Heart right ventricle (tissue), 16 donors: ENCODE data around the gene SPARCL1. TPM values are rescaled to one million over a fixed set of nuclear protein-coding genes. Genes with fewer than 3 reads are reported as not detected.

Experiments used
- ATAC-seq, 8 donors: fragments of 200-7000 bp; cut with Tn5 transposase; one replicate each; pipeline ENCODE4 v1.9.1; 2020; ENCODE audit warnings: mild to moderate bottlenecking in 8 of 8, moderate library complexity in 8 of 8, moderate number of reproducible peaks in 1 of 8
- DNase-seq, 2 donors: peaks; one replicate each; pipeline ENCODE4 v3.0.0-alpha.2; 2020
- H3K27ac ChIP-seq, 10 donors: fragments of 200-600 bp; sonication (generic) in 2 of 10; one replicate each; pipeline versions ENCODE4 v1.5.0 to v1.8.0; 2020 to 2022; ENCODE audit warnings: mild to moderate bottlenecking in 3 of 10
- H3K27me3 ChIP-seq, 7 donors: fragments of 200-600 bp; one replicate each; pipeline ENCODE4 v1.8.0; 2021 to 2022; ENCODE audit warnings: mild to moderate bottlenecking in 2 of 7
- H3K36me3 ChIP-seq, 9 donors: fragments of 200-600 bp; sonication (generic) in 1 of 9; one replicate each; pipeline versions ENCODE4 v1.5.0 to v1.8.0; 2020 to 2022; ENCODE audit warnings: mild to moderate bottlenecking in 2 of 9
- H3K4me1 ChIP-seq, 9 donors: fragments of 200-600 bp; sonication (generic) in 1 of 9; one replicate each; pipeline versions ENCODE4 v1.5.0 to v1.8.0; 2020 to 2022; ENCODE audit warnings: mild to moderate bottlenecking in 4 of 9
- H3K4me3 ChIP-seq, 10 donors: fragments of 200-600 bp; sonication (generic) in 2 of 10; one replicate each; pipeline versions ENCODE4 v1.5.0 to v1.8.0; 2020 to 2022; ENCODE audit warnings: mild to moderate bottlenecking in 7 of 10, moderate library complexity in 2 of 10
- H3K9me3 ChIP-seq, 11 donors: fragments of 200-600 bp in 10 of 11; sonication (generic) in 2 of 11; one replicate each; pipeline versions ENCODE4 v1.5.0 to v1.8.0; 2013 to 2022; ENCODE audit warnings: mild to moderate bottlenecking in 2 of 11, control low read depth in 1 of 11, moderate library complexity in 1 of 11
- WGBS, 2 donors: extraction: QIAGEN DNeasy Blood & Tissue Kit; methylation state at CpG; one replicate each; pipeline ENCODE4 v1.1.7; 2013; ENCODE audit warnings: inconsistent platforms in 1 of 2; 5-methylcytosine and 5-hydroxymethylcytosine counted together
- intact Hi-C, 10 donors: fragments of 100-400 bp; cut with DNase I; formaldehyde crosslinking; loops; one replicate each; pipeline versions ENCODE4 v1.11.1 to v1.14.2; 2022
- polyA plus RNA-seq, 2 donors: library from polyadenylated mRNA; stranded (reverse); fragments of 200-250 nt; gene quantifications; one replicate each; pipeline ENCODE4 v1.2.3, GENCODE V29; 2013
- total RNA-seq, 10 donors: library from RNA; stranded (reverse); fragmentation: NEBNext Ultra II Directional in 3 of 10; extraction: Animal tissue kit (Norgen Biotek cat#: 25700) in 3 of 10; gene quantifications; one replicate each; pipeline versions ENCODE4 v1.2.1 to v1.2.4, GENCODE V29; 2021 to 2023
- TF ChIP-seq, protein P1 (sequence below), 9 donors: fragments of 200-600 bp; sonication (generic) in 2 of 9; IDR thresholded peaks; one replicate each; pipeline versions ENCODE4 v1.5.0 to v1.8.0; 2021 to 2022; ENCODE audit warnings: antibody characterized with exemption in 9 of 9, mild to moderate bottlenecking in 5 of 9, moderate library complexity in 1 of 9
- donor health status: Arrhythmogenic right ventricular cardiomyopathy.
- donor health status: ischemic (EF 13 %, LVEDD 7.1; RV severe dilation, severe dysfunction).
- donor health status: healthy with polysubstance abuse.
- donor health status: DM: no; HTN: yes; CAD: no.
- donor health status: DM: no; HTN: no; CAD: no.
- donor health status: ischemic (EF 25% LVEDD 6.9; RV normal size, moderate dysfunction).
- donor health status: ischemic (EF 25% LVEDD 5.7; RV mildly dilated, moderate dysfunction).
- donor health status: healthy.
- donor health status: DM: yes; HTN: yes; CAD: no.
- donor health status: Ischemic cardiomyopathy.
- donor health status: ischemic (EF 35%, LVEDD 5.7; RV mildly dilated, moderate dysfunction).
- donor health status: nonischemic (EF 11% LVEDD 7.7; RV severe dilation, severe dysfunction).
- donor health status: DM: yes; HTN: yes; CAD: no.
- donor health status: PGD.
- donor health status: ischemic (EF 29% LVEDD 5.4; RV normal size, mild dysfunction).
- donor health status: nonischemic (EF 23%, LVEDD 6.1; RV moderate dilation, normal function).

SPARCL1 gene
- total and polyA plus RNA-seq, 12 donors, result 131 to 553 (median 232) TPM

DNA sequence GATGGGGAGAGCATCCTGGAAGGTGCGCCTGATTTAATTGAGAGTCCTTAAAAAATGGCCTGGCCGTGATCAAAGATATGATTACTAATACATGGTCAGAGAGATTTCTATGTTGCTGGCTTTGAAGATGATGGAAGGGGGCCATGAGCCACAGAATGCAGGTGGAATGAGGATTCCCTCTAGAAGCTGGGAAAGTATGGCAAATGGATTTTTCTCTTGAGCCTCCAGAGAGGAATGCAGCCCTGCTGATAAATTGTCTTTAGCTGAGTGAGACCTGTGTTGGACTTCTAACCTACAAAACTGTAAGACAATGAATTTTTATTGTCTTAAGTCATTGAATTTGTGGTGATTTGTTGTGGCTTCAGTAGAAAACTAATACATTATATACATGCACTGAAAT lies 99.1 kb downstream of the SPARCL1 start:
- Histone ChIP-seq H3K4me3 (no peak overlapping the region), H3K27me3 (no peaks in the 10 kb centered on the region), H3K36me3 (peaks cover 0 to 5% (median 0%) of the 10 kb centered on the region in 9 donors), H3K27ac (no peak overlapping the region), H3K9me3 (no peaks in the 10 kb centered on the region), H3K4me1 (peaks cover 0 to 28% (median 8%) of the 10 kb centered on the region in 9 donors)
- no peak for ATAC-seq
- no peak for DNase-seq
- TF ChIP-seq, protein P1, sequence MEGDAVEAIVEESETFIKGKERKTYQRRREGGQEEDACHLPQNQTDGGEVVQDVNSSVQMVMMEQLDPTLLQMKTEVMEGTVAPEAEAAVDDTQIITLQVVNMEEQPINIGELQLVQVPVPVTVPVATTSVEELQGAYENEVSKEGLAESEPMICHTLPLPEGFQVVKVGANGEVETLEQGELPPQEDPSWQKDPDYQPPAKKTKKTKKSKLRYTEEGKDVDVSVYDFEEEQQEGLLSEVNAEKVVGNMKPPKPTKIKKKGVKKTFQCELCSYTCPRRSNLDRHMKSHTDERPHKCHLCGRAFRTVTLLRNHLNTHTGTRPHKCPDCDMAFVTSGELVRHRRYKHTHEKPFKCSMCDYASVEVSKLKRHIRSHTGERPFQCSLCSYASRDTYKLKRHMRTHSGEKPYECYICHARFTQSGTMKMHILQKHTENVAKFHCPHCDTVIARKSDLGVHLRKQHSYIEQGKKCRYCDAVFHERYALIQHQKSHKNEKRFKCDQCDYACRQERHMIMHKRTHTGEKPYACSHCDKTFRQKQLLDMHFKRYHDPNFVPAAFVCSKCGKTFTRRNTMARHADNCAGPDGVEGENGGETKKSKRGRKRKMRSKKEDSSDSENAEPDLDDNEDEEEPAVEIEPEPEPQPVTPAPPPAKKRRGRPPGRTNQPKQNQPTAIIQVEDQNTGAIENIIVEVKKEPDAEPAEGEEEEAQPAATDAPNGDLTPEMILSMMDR (IDR thresholded peaks at IDR 0.05), result no peak
- intact Hi-C loops, result no loop called here
- 94 to 95% methylated on average over 2 of the region's 2 CpGs for WGBS, 2 donors

DNA sequence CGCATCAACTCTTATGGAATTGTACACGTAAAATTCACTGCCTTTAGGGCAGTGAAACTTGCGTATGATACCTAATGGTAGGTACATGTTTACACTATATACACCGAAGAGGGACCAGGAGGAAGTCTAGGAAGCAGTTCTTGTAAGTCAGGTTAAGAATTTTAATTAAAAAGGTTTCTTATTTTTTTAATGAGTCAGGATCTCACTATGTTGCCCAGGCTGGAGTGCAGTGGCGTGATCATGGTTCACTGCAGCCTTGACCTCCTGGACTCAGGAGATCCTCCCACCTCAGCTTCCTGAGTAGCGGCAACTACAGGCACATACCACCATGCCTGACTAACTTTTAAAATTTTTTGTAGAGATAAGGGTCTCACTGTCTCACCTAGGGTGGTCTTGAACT lies 100.2 kb downstream of the SPARCL1 start:
- TF ChIP-seq, protein P1 (IDR thresholded peaks at IDR 0.05), result no peak
- 89 to 94% methylated on average over 6 of the region's 6 CpGs for WGBS, 2 donors
- DNase-seq, result no peak
- ATAC-seq, result no peak
- Histone ChIP-seq H3K4me1 (peaks cover 0 to 39% (median 17%) of the 10 kb centered on the region in 9 donors), H3K9me3 (no peaks in the 10 kb centered on the region), H3K27ac (no peak overlapping the region), H3K4me3 (no peak overlapping the region), H3K27me3 (no peaks in the 10 kb centered on the region), H3K36me3 (no peaks in the 10 kb centered on the region)
- intact Hi-C loops, result no loop called here

DNA sequence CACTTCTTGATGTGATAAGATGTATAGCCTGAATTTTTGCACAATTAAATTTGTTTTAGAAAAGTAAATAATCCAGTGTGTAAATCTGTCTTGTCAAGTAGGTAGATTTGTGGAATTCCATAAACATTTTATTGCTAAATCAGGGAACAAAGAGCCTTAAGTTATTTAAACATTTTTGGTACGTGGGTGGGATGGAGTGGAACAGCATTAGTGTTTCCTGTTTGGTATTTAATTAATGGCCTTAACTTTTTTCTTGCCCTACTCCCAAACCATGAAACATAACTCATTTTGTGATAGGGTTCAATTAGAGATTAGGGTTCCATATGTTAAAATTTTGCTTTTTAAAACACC lies 101.7 kb downstream of the SPARCL1 start:
- DNase-seq (no peak), ATAC-seq (no peak)
- Histone ChIP-seq H3K27me3 (no peaks in the 10 kb centered on the region), H3K27ac (no peak overlapping the region), H3K36me3 (no peaks in the 10 kb centered on the region), H3K9me3 (no peaks in the 10 kb centered on the region), H3K4me3 (no peak overlapping the region), H3K4me1 (peaks cover 0 to 46% (median 26%) of the 10 kb centered on the region in 9 donors)
- 42 to 53% methylated on average over 1 of the region's 1 CpG for WGBS, 2 donors
- intact Hi-C loops, result no loop called here
- TF ChIP-seq, protein P1 (IDR thresholded peaks at IDR 0.05), result no peak

DNA sequence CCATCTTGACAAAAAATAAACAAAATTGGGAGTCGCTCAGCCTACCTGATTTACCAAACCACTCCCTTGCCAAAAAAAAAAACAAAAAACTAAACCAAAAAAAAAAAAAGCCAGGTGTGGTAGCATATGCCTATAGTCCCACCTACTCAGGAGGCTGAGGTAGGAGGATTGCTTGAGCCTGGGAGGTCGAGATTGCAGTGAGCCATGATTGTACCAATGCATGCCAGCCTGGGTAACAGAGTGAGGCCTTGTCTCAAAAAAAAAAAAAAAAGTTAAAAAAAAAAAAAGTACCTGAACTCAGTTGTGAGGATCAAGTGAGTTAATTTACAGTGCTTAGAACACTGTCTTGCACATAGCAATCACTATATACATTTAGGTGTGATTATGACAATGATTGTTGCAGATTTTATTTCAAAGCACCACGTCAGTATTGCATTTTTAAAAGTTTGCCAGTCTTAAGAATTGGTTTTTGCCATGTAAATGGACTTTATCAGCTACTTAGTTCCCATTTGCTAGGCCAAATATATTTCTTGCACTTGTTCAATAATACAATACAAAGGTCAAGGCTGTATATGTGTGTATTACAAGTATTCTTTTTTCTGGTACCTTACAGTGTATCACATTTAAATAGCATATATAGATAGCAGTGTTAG lies 102.2 kb downstream of the SPARCL1 start:
- 89 to 93% methylated on average over 3 of the region's 3 CpGs for whole genome bisulfite sequencing, 2 donors
- ATAC-seq (no peak), DNase-seq (no peak)
- TF ChIP-seq, protein P1 (IDR thresholded peaks at IDR 0.05), result no peak
- intact Hi-C loops, result no loop called here
- H3K4me1 ChIP-seq, result peaks cover 0 to 41% (median 26%) of the 10 kb centered on the region in 9 donors
- no peak overlapping the region for H3K27ac ChIP-seq
- no peaks in the 10 kb centered on the region for H3K27me3 ChIP-seq
- no peak overlapping the region for H3K4me3 ChIP-seq
- no peaks in the 10 kb centered on the region for H3K36me3 ChIP-seq
- H3K9me3 ChIP-seq, result no peaks in the 10 kb centered on the region
